ENCODE measurements around the gene EXOC1L. TPM values are rescaled to one million over a fixed set of nuclear protein-coding genes. Genes with fewer than 3 reads are reported as not detected.

EXOC1L gene, protein sequence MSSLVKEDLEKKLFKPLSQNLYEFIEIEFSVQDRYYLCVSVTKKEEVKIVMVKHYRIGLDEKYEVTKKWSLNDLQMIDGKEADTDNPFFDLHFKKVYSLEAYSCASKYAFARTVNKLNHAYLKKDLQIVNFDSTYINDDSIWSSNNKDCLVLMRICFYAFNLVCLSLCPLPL
- total RNA-seq = not detected in 2 replicates

DNA sequence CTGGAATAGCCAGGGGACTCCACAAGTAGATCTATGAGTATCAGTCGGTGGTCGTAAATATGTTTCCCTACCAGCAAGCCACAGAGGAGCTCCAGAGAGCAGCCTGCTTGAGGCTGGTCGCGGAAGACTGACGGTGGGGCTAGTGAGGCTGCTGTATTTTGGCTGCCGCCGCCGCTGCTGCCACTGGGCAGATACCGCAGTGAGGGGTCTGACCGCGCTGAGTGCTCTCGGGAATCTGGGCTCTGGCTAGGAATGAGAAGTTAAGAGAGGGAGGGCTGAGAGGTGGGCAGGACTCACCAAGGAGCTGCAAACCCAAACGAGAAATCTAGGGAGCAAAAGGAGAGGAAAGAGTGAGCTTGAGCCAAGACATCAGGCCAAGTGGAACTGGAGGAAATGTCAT is at the start of gene EXOC1L:
TSS of gene EXOC1L (plus strand) at position 157 of the 400 bp plus-strand sequence. CDS start at position 394, 237 bp downstream.

DNA sequence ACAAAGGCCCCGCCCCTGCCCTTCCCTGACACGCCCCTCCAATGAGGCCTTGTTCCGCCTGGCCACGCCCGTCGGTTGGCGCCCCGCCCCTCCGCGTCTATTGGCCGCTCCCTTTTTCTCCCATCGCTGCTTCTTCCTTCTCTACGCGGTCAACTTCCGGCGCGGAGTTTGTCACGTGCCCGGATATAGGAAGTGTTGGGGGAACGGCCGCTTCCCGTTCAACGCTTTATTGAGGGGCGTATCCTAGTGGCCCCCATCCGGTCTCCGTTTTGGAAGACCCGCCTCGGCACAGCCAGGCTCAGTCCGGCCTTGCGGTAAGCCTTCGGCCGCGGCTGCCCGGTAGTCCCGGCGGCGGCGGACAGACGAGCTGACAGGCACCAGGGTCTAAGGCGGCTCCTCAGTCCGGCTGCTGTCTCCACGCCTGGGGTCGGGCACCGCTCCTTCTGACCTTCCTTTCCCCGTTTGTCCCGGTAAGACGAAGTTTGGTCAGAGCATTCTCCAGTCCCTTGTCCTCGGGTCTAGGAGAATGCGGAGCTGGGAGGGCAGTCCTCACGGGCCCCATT is 34.0 kb downstream of the EXOC1L start, which contains the start of gene EXOC1:
TSS of gene EXOC1 (plus strand) at position 165 of the 563 bp plus-strand sequence. CDS start 4,676 bp downstream, outside the sequence.

Other genes starting within 250 kb of the EXOC1L start
- not detected in 2 replicates for gene PDCL2, start 227.5 kb upstream of the EXOC1L start, total RNA-seq
- gene NMU, start 183.5 kb upstream of the EXOC1L start, total RNA-seq = 0.38 TPM in 1 of 2 replicates, not detected in the other
- 28.2 and 52.7 TPM in 2 replicates for gene EXOC1, start 33.9 kb downstream of the EXOC1L start, total RNA-seq
- gene CEP135, start 129.2 kb downstream of the EXOC1L start, total RNA-seq = 6.8 and 14.2 TPM in 2 replicates

All from bladder microvascular endothelial cell (primary cell).